Measurements from ENCODE around the gene HOXB5.

GRCh38 chr17:48563385-48563838 lies 30.2 kb downstream of the HOXB5 start:
- no peak for TF ChIP-seq EZH2 (IDR thresholded peaks at IDR 0.05; ENCODE audit: low read length, unreplicated experiment)
- no peak for TF ChIP-seq CTCF (conservative IDR thresholded peaks at IDR 0.05; ENCODE audit: low read depth, low read length)
- TF ChIP-seq EZH2phosphoT487 (IDR thresholded peaks at IDR 0.05; ENCODE audit: borderline replicate concordance, low read length): no peak

Data from PC-3 (cell line).